Body of pancreas (tissue), 4 donors: Measurements from ENCODE around the gene RABL2A.

ENCODE experiments used
- POLR2A ChIP-seq, 3 donors: fragments of 450-650 bp; IDR thresholded peaks; one replicate each; pipeline ENCODE4 v1.6.1; 2016; ENCODE audit warnings: antibody characterized with exemption in 3 of 3, mild to moderate bottlenecking in 2 of 3
- TF ChIP-seq, protein P1 (sequence below), 7 experiments: fragments of 450-650 bp in 4 of 7; fragments of 200-600 bp in 3 of 7; sonication (generic) in 3 of 7; IDR thresholded peaks; one replicate each; pipeline ENCODE4 v1.5.1; 2016 to 2019; ENCODE audit warnings: antibody characterized with exemption in 7 of 7

DNA sequence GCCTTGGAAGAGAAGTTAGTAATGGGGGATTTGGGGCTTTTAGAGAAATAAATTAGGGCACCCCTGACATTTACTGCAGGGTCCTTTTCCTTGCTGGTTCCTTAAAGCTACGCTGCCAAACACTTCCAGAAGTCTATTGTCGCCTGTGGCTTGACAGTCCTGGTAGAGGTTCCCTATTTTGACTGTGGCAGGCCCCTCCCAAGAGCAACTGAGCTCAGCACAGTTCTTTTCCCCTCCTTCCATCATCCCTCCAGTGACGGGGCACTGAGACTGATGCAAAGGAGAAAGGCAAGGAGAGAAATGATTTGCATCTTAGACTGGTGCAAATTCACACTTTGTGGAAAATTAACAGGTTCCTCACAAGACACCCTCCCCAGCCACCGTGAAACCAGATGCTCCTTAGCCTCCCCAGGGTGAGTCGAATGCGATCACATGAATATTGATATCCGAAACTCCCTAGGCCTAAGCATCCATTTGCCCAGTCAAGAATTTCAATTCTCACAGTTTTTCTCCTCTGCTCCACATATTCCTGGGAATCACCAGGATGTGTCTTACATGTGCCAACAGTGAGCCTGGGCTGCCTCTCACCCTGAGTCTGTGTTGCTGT, 45.4 kb downstream of the RABL2A start:
- TF ChIP-seq, protein P1, sequence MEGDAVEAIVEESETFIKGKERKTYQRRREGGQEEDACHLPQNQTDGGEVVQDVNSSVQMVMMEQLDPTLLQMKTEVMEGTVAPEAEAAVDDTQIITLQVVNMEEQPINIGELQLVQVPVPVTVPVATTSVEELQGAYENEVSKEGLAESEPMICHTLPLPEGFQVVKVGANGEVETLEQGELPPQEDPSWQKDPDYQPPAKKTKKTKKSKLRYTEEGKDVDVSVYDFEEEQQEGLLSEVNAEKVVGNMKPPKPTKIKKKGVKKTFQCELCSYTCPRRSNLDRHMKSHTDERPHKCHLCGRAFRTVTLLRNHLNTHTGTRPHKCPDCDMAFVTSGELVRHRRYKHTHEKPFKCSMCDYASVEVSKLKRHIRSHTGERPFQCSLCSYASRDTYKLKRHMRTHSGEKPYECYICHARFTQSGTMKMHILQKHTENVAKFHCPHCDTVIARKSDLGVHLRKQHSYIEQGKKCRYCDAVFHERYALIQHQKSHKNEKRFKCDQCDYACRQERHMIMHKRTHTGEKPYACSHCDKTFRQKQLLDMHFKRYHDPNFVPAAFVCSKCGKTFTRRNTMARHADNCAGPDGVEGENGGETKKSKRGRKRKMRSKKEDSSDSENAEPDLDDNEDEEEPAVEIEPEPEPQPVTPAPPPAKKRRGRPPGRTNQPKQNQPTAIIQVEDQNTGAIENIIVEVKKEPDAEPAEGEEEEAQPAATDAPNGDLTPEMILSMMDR (IDR thresholded peaks at IDR 0.05), result no peak
- TF ChIP-seq POLR2A (IDR thresholded peaks at IDR 0.05), result no peak
